Measurements from ENCODE around the gene PSMC5. TPM values are rescaled to one million over a fixed set of nuclear protein-coding genes. Genes with fewer than 3 reads are reported as not detected.

The PSMC5 gene
- total RNA-seq, 1 experiment from 2014 or later = 152 TPM

- TF ChIP-seq ZNF671 (CRISPR knock-in tag; IDR thresholded peaks at IDR 0.05) (no peak), NFE2L1 (CRISPR knock-in tag; IDR thresholded peaks at IDR 0.05) (peak; percentile 98), NR3C1 (CRISPR knock-in tag; conservative IDR thresholded peaks at IDR 0.05; ENCODE audit: low read depth) (no peak), ATF1 (CRISPR knock-in tag; IDR thresholded peaks at IDR 0.05) (peak; percentile 92), OVOL2 (CRISPR knock-in tag; IDR thresholded peaks at IDR 0.05; ENCODE audit: borderline replicate concordance) (no peak), ZNF423 (CRISPR knock-in tag; IDR thresholded peaks at IDR 0.05) (no peak), CREB1 (CRISPR knock-in tag; IDR thresholded peaks at IDR 0.05) (peak; percentile 91), ZNF396 (CRISPR knock-in tag; IDR thresholded peaks at IDR 0.05; ENCODE audit: borderline replicate concordance) (no peak), GRHL2 (CRISPR knock-in tag; IDR thresholded peaks at IDR 0.05; ENCODE audit: insufficient replicate concordance, severe bottlenecking) (no peak), FOXJ3 (CRISPR knock-in tag; IDR thresholded peaks at IDR 0.05; ENCODE audit: borderline replicate concordance) (no peak; the same call in 1 of the 2 replicates), MXD4 (CRISPR knock-in tag; IDR thresholded peaks at IDR 0.05; ENCODE audit: borderline replicate concordance) (no peak), AR (CRISPR knock-in tag; IDR thresholded peaks at IDR 0.05) (no peak), MYBL2 (CRISPR knock-in tag; IDR thresholded peaks at IDR 0.05) (peak; percentile 87), NR2C2 (CRISPR knock-in tag; IDR thresholded peaks at IDR 0.05) (peak; percentile 48; the same call in 1 of the 2 replicates), GTF2I (CRISPR knock-in tag; conservative IDR thresholded peaks at IDR 0.05) (no peak), CBFB (CRISPR knock-in tag; IDR thresholded peaks at IDR 0.05; ENCODE audit: low read depth) (0 out of 2 replicates have a peak, but pooled peaks have one; percentile 28), NFYB (CRISPR knock-in tag; conservative IDR thresholded peaks at IDR 0.05; ENCODE audit: low read depth) (peak; percentile 63), TEAD4 (CRISPR knock-in tag; IDR thresholded peaks at IDR 0.05) (no peak), PRRX2 (CRISPR knock-in tag; IDR thresholded peaks at IDR 0.05) (0 out of 2 replicates have a peak, but pooled peaks have one; percentile 33), HMGA2 (CRISPR knock-in tag; IDR thresholded peaks at IDR 0.05) (no peak), USF1 (CRISPR knock-in tag; IDR thresholded peaks at IDR 0.05) (peak; percentile 94), TCF7 (CRISPR knock-in tag; IDR thresholded peaks at IDR 0.05; ENCODE audit: low read depth) (peak; percentile 89), NFATC4 (CRISPR knock-in tag; IDR thresholded peaks at IDR 0.05) (no peak), ZNF263 (CRISPR knock-in tag; IDR thresholded peaks at IDR 0.05; ENCODE audit: low read depth) (0 out of 2 replicates have a peak, but pooled peaks have one; percentile 4), RORB (CRISPR knock-in tag; IDR thresholded peaks at IDR 0.05) (no peak)
- TF ChIP-seq, protein P1, sequence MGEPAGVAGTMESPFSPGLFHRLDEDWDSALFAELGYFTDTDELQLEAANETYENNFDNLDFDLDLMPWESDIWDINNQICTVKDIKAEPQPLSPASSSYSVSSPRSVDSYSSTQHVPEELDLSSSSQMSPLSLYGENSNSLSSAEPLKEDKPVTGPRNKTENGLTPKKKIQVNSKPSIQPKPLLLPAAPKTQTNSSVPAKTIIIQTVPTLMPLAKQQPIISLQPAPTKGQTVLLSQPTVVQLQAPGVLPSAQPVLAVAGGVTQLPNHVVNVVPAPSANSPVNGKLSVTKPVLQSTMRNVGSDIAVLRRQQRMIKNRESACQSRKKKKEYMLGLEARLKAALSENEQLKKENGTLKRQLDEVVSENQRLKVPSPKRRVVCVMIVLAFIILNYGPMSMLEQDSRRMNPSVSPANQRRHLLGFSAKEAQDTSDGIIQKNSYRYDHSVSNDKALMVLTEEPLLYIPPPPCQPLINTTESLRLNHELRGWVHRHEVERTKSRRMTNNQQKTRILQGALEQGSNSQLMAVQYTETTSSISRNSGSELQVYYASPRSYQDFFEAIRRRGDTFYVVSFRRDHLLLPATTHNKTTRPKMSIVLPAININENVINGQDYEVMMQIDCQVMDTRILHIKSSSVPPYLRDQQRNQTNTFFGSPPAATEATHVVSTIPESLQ (CRISPR knock-in tag; IDR thresholded peaks at IDR 0.05) = no peak
- TF ChIP-seq, protein P2, sequence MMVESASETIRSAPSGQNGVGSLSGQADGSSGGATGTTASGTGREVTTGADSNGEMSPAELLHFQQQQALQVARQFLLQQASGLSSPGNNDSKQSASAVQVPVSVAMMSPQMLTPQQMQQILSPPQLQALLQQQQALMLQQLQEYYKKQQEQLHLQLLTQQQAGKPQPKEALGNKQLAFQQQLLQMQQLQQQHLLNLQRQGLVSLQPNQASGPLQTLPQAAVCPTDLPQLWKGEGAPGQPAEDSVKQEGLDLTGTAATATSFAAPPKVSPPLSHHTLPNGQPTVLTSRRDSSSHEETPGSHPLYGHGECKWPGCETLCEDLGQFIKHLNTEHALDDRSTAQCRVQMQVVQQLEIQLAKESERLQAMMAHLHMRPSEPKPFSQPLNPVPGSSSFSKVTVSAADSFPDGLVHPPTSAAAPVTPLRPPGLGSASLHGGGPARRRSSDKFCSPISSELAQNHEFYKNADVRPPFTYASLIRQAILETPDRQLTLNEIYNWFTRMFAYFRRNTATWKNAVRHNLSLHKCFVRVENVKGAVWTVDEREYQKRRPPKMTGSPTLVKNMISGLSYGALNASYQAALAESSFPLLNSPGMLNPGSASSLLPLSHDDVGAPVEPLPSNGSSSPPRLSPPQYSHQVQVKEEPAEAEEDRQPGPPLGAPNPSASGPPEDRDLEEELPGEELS (CRISPR knock-in tag; IDR thresholded peaks at IDR 0.05) = peak; percentile 92; the same call in 1 of the 2 replicates
- TF ChIP-seq, protein P3, sequence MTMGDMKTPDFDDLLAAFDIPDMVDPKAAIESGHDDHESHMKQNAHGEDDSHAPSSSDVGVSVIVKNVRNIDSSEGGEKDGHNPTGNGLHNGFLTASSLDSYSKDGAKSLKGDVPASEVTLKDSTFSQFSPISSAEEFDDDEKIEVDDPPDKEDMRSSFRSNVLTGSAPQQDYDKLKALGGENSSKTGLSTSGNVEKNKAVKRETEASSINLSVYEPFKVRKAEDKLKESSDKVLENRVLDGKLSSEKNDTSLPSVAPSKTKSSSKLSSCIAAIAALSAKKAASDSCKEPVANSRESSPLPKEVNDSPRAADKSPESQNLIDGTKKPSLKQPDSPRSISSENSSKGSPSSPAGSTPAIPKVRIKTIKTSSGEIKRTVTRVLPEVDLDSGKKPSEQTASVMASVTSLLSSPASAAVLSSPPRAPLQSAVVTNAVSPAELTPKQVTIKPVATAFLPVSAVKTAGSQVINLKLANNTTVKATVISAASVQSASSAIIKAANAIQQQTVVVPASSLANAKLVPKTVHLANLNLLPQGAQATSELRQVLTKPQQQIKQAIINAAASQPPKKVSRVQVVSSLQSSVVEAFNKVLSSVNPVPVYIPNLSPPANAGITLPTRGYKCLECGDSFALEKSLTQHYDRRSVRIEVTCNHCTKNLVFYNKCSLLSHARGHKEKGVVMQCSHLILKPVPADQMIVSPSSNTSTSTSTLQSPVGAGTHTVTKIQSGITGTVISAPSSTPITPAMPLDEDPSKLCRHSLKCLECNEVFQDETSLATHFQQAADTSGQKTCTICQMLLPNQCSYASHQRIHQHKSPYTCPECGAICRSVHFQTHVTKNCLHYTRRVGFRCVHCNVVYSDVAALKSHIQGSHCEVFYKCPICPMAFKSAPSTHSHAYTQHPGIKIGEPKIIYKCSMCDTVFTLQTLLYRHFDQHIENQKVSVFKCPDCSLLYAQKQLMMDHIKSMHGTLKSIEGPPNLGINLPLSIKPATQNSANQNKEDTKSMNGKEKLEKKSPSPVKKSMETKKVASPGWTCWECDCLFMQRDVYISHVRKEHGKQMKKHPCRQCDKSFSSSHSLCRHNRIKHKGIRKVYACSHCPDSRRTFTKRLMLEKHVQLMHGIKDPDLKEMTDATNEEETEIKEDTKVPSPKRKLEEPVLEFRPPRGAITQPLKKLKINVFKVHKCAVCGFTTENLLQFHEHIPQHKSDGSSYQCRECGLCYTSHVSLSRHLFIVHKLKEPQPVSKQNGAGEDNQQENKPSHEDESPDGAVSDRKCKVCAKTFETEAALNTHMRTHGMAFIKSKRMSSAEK (CRISPR knock-in tag; IDR thresholded peaks at IDR 0.05; ENCODE audit: borderline replicate concordance) = no peak
Measured at GRCh38 chr17:63848834-63849689, 21.8 kb downstream of the PSMC5 start (continued).

Measured in WTC11 (cell line).